ENCODE measurements around the gene SLC15A3. TPM values are rescaled to one million over a fixed set of nuclear protein-coding genes. Genes with fewer than 3 reads are reported as not detected.
A peak's percentile ranks its signal among the peaks of the same experiment; 100 is the strongest.

Gene SLC15A3
- total RNA-seq, 2 experiments from 2014 or later: 10.5 to 11.9 TPM

GRCh38 chr11:60908803-60909202, 43.2 kb downstream of the SLC15A3 start:
- intact Hi-C loops (cut with DNase I, micrococcal nuclease): loop anchor here (5.0 to 10.0 kb wide), 5 partner anchors 67 to 1206 kb away; partner anchors contain the start of genes CCDC86 (in 1 of the 2), CYB561A3 (in 1 of the 2), FTH1 (in 1 of the 2) and SYT7 (in 1 of the 2)

GRCh38 chr11:60906132-60906972, 45.6 kb downstream of the SLC15A3 start, which contains the start of gene PRPF19:
Gene PRPF19, minus strand, starts transcription at chr11:60906585. Its CDS starts 203 bp downstream, at chr11:60906382.
- Histone ChIP-seq H3K4me3 (ENCODE audit: low read length) (peak within 1 kb of the TSS; percentile 66), H3K9me3 (ENCODE audit: control insufficient read depth in 1 of 2, insufficient read depth in 1 of 2, low read length in 2 of 2) (no peaks in the 10 kb centered on the region), H3K27ac (ENCODE audit: low read depth in 1 of 2, low read length in 2 of 2) (peak within 1 kb of the TSS; percentile 85 to 93), H3K4me1 (ENCODE audit: insufficient read depth, low read length) (peaks cover 42% of the 10 kb centered on the region), H3K36me3 (ENCODE audit: insufficient read depth, low read length) (peaks cover 27% of the 10 kb centered on the region), H3K27me3 (ENCODE audit: control insufficient read depth in 1 of 2, insufficient read depth in 2 of 2, low read length in 2 of 2) (no peaks in the 10 kb centered on the region)
- Mint-ChIP-seq H3K9me3 (no peaks in the 10 kb centered on the region), H3K4me1 (ENCODE audit: low read depth) (peaks cover 56% of the 10 kb centered on the region), H3K27me3 (no peaks in the 10 kb centered on the region), H3K36me3 (ENCODE audit: low read depth) (peaks cover 49% of the 10 kb centered on the region), H3K4me3 (peak within 1 kb of the TSS; percentile 93), H3K27ac (peak within 1 kb of the TSS; percentile 96)
- CTCF ChIA-PET: interaction anchor here (1.1 to 3.2 kb wide), 4 partner anchors 9 to 64 kb away, joined by 3 to 30 read pairs (median 5); partner anchors contain the start of gene CD6
- TF ChIP-seq CTCF (IDR thresholded peaks at IDR 0.05): no peak
- POLR2A ChIA-PET: interaction anchor here (0.6 to 3.6 kb wide), 9 partner anchors 8 to 487 kb away, joined by 3 to 43 read pairs (median 4); partner anchors contain the start of genes TMEM109 and TMEM216
- intact Hi-C loops (cut with DNase I, micrococcal nuclease): loop anchor here (1.0 to 10.0 kb wide), 8 partner anchors 8 to 1208 kb away; partner anchors contain the start of genes TMEM109 (in 2 of the 2), CCDC86 (in 1 of the 2), CYB561A3 (in 1 of the 2) and FTH1 (in 1 of the 2)
- peak; percentile 97 to 100 (median 99) for DNase-seq
- peak; percentile 93 for ATAC-seq (ENCODE audit: poor library complexity)

More at GRCh38 chr11:60908803-60909202, 43.2 kb downstream of the SLC15A3 start:
- Mint-ChIP-seq H3K27me3 (no peaks in the 10 kb centered on the region), H3K9me3 (no peaks in the 10 kb centered on the region), H3K4me1 (ENCODE audit: low read depth) (peaks cover 64% of the 10 kb centered on the region), H3K27ac (peak overlapping the region; percentile 4), H3K36me3 (ENCODE audit: low read depth) (peaks cover 26% of the 10 kb centered on the region), H3K4me3 (no peak overlapping the region)
- ChIA-PET CTCF (interaction anchor here (1.0 to 1.6 kb wide), 2 partner anchors 9 to 61 kb away, joined by 3 to 4 read pairs; no protein-coding TSS in a partner anchor), POLR2A (no interaction called here)
- H3K36me3 ChIP-seq (ENCODE audit: insufficient read depth, low read length): peaks cover 3% of the 10 kb centered on the region
- peaks cover 59% of the 10 kb centered on the region for H3K4me1 ChIP-seq (ENCODE audit: insufficient read depth, low read length)
- no peak for TF ChIP-seq CTCF (IDR thresholded peaks at IDR 0.05)
- no peaks in the 10 kb centered on the region for H3K27me3 ChIP-seq (ENCODE audit: control insufficient read depth in 1 of 2, insufficient read depth in 2 of 2, low read length in 2 of 2)
- no peak overlapping the region for H3K27ac ChIP-seq (ENCODE audit: low read depth in 1 of 2, low read length in 2 of 2)
- no peaks in the 10 kb centered on the region for H3K9me3 ChIP-seq (ENCODE audit: control insufficient read depth in 1 of 2, insufficient read depth in 1 of 2, low read length in 2 of 2)
- H3K4me3 ChIP-seq (ENCODE audit: low read length): no peak overlapping the region
- no peak for DNase-seq
- ATAC-seq (ENCODE audit: poor library complexity): no peak

GRCh38 chr11:60905551-60906113, 46.3 kb downstream of the SLC15A3 start:
- Mint-ChIP-seq H3K9me3 (no peaks in the 10 kb centered on the region), H3K36me3 (ENCODE audit: low read depth) (peaks cover 56% of the 10 kb centered on the region)
- intact Hi-C loops (cut with DNase I, micrococcal nuclease): loop anchor here (1.0 to 10.0 kb wide), 9 partner anchors 9 to 1209 kb away; partner anchors contain the start of genes CCDC86 (in 2 of the 2), TMEM109 (in 2 of the 2), CYB561A3 (in 1 of the 2) and FTH1 (in 1 of the 2)

More at GRCh38 chr11:60905551-60906113, 46.3 kb downstream of the SLC15A3 start:
- Mint-ChIP-seq H3K4me1 (ENCODE audit: low read depth) (peaks cover 51% of the 10 kb centered on the region), H3K27ac (peak overlapping the region; percentile 96), H3K4me3 (peak overlapping the region; percentile 93), H3K27me3 (no peaks in the 10 kb centered on the region)
- Histone ChIP-seq H3K27me3 (ENCODE audit: control insufficient read depth in 1 of 2, insufficient read depth in 2 of 2, low read length in 2 of 2) (no peaks in the 10 kb centered on the region), H3K9me3 (ENCODE audit: control insufficient read depth in 1 of 2, insufficient read depth in 1 of 2, low read length in 2 of 2) (no peaks in the 10 kb centered on the region), H3K27ac (ENCODE audit: low read depth in 1 of 2, low read length in 2 of 2) (peak overlapping the region; percentile 42 to 85), H3K36me3 (ENCODE audit: insufficient read depth, low read length) (peaks cover 34% of the 10 kb centered on the region), H3K4me3 (ENCODE audit: low read length) (peak overlapping the region; percentile 66), H3K4me1 (ENCODE audit: insufficient read depth, low read length) (peaks cover 39% of the 10 kb centered on the region)
- TF ChIP-seq CTCF (IDR thresholded peaks at IDR 0.05): no peak
- POLR2A ChIA-PET: interaction anchor here (1.0 to 3.6 kb wide), 8 partner anchors 8 to 206 kb away, joined by 3 to 43 read pairs (median 4); partner anchors contain the start of gene TMEM109
- CTCF ChIA-PET: interaction anchor here (1.1 to 3.2 kb wide), 5 partner anchors 10 to 480 kb away, joined by 3 to 30 read pairs (median 3); partner anchors contain the start of gene CD6
- ATAC-seq (ENCODE audit: poor library complexity) (peak; percentile 13), DNase-seq (peak in 5 of 14 experiments; percentile 25 to 58 (median 47))

Data from CD4-positive, alpha-beta T cell (primary cell).